Inferior parietal cortex (tissue), 1 donor: ENCODE data around the gene C4orf50.
A peak's percentile ranks its signal among the peaks of the same experiment; 100 is the strongest.
"Not testable (repeated sequence)": the region's sequence is repeated elsewhere in the genome, so short reads cannot be mapped to it uniquely, and the experiment has no call there.

Source experiments
- DNase-seq: peaks from one replicate; pipeline ENCODE4 v3.0.0-alpha.2; 2016; ENCODE audit errors: extremely low spot score

Gene C4orf50

DNA sequence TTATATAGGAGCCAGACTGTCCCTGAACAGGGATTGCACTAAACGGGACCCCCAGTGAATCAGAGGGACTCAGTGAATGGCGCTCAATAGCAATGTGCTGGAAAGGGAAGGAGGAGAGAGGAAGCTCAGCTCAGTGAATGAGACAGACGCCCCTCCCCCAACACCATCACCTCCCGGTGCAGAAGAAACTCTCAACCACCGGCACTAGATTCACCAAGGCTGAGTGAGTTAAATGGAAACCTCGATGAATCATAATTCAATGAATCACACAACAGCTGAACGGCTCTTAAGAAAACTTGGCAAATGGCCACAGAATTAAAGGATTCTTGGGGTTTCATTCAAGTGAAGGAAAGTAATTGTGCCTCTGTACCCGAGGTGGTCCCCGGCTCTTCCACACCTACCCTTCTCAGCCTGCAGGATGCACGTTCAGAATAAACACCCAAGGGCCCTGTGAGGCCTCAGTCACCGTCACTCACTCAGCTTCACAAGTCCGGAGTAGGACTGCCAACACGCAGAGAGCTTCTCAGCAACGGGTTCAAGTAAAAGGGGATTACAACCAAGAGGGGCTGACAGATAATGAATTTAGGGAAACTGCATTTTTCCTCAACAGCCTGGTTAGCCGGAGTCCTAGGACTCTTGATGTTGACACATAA, 154.6 kb downstream of the C4orf50 start:
- DNase-seq, result peak; percentile 55

DNA sequence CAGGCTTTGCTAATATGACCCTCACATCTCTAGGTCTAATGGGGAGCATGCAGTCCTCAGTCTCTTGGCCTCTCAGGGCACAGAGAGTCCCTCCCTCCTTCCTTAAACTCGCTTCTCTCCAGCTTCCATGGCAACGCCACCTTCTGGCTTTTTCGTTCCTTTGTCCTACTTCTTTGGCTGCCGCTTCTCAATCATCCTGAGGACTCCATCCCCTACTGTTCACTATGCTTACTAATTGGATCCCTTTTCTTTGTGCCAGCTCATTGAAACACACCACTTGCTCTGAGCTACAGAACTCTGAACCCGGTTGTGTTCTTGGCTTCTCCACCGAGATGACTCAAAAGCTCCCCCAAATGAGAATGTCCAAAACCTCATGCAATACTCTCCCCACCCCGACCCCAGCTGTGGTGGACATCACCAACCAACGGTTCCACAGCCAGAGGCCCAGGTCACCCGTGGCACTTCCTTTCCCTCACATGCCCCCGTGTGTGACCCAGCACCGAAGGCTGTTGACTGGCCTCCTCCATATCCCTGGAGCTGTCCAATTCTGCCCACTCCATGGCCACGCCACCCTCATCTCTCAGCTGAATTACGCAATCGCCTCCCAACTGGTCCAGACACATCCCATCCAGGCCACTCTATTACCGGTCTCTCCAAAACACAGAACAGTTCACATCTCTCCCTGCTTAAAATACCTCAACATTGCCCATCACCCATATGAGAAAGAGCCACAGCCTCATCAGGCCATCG, 160.0 kb downstream of the C4orf50 start:
- peak; percentile 29 for DNase-seq

DNA sequence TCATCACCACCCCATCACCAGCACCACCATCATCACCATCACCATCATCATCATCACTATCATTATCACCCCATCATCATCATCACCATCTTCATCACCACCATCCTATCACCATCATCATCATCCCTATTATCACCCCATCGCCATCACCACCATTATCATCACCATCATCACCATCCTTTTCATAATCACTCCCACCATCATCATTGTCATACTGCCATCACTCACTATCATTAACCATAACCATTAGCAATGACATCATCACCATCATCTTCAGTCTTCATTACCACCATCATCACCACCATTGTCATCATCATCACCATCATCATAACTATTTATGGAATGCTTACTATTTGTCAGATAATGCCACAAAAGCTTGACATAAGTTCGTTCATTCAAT, 161.0 kb downstream of the C4orf50 start:
- DNase-seq, result no peak

DNA sequence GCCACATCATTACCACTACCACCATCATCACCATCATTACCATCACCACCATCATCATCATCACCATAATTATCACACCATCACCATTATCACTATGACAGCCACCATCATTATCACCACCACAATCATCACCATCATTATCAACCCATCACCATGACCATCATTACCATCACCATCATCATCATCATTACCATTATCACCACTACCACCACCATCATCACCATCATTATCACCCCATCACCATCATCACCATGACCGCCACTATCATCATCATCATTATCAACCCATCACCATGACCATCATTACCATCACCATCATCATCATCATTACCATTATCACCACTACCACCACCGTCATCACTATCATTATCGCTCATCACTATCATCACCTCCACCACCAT, 161.9 kb downstream of the C4orf50 start:
- DNase-seq, result not testable (repeated sequence)

DNA sequence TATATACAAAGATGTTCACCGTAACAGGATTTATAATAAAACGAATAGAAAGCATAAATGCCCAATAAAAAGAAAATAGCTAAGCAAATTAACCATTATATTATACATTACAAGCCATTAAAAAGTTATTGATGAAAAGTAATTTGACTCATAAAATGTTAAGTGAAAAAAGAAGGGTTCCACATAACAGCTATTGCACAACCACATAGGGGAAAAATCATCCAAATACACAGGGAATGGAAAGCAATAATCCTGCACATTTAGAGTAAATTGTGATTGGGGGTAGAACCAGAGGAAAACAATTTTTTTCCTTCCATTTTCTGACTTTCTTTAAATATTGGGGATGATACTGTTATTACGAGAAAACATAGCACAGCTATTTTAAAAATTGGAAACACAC, 163.3 kb downstream of the C4orf50 start:
- no peak for DNase-seq

DNA sequence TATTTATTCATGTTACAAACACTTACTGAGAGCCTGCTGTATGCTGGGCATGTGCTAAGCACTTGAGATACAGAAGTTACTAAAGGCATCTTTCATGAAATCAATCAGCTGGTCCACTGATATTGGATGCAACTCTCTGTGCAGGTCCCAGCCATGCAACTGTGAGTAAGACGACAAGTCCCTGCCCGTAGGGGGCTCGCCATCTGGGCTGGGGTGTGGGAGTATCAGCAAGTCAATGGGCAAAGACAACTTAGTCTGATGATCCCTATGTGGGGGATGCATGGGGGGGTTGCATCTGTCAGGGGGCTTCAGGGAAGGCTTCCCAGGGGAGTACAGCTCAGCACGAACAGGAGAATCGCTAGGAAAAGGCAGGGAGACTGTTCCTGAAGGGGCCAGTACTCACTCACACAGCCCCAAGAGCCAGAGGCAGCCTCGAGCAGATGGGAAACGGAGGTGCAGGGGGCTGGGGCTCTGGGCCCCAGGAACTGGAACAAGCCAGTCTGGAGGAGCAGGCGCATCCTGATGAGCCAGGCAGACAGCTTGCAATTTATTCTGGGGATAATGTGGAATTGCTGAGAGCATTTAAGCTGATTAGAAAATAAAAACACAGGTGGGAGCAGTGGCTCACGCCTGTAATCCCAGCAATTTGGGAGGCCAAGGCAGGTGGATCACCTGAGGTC, 165.6 kb downstream of the C4orf50 start:
- no peak for DNase-seq

DNA sequence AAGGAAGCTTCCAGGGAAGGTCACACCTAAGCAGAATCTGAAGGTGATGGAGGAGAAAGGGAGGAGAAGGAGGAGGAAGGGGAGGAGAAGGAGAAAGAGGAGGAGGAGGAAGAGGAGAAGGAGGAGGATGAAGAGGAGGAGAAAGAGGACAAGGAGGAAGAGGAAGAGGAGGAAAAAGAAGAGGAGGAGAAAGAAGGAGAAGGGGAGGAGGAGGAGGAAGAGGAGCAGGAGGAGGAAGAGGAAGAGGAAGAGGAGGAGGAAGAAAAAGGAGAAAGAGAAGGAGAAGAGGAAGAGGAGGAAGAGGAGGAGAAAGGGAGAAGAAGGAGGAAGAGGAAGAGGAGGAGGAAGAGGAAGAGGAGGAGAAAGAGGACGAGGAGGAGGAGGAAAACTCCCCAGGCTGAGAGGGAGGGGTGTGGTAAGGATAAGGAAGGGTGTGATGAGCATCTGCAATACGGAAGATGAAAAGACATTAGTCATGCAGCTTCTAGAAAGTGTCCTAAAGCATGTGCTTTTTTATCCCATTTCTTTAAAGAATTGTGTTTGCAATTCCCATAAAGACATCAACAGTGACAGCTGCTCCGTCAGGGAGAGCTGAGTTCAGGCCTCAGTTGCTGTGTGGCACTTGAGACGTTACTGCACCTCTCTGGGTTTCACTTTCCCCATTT, 166.5 kb downstream of the C4orf50 start:
- DNase-seq, result no peak
